ENCODE measurements around the gene MRPS7. TPM values are rescaled to one million over a fixed set of nuclear protein-coding genes. Genes with fewer than 3 reads are reported as not detected.

Gene MRPS7
- total and polyA plus RNA-seq, 10 of the 15 experiments (the other 5 are each of a cell fraction or from before 2014, with no cell fraction given): 88.4 to 217 (median 109) TPM

DNA sequence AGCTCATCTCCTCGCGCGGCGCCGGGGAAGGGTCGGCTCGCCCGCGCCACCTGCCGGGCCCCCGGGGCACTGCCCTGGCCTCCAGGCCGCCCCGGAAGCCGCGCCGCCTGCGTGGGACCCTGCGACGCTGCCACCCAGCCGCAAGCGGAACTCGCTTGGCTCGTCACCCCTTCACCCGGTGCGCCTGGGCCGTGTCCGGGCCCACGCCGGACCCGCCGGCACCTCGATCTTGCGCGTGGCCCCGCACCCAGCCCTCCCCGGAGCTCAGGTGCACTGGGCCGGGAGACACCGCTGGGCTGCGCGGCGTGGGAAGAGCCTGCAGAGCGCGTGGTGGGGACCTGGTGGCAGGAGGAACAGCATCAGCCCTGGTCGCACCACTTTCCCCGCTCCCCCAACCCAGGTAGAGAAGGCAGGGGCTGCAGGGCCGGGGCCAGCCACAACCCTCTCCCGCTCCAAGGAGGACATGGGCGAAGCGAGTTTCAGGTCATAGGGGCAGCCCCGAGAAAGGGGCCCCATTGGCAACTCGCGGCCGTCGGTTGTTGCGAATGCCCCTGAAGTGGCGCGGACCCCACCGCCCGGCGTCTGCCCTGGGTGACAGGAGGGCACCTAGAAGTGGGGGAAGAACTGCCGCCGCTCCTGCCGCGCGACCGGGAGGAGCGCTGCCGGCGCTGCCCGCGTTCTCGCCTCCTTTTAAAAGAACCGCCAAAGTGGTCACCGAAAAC is 9.7 kb downstream of the MRPS7 start (continued):
- TF ChIP-seq, protein P1, sequence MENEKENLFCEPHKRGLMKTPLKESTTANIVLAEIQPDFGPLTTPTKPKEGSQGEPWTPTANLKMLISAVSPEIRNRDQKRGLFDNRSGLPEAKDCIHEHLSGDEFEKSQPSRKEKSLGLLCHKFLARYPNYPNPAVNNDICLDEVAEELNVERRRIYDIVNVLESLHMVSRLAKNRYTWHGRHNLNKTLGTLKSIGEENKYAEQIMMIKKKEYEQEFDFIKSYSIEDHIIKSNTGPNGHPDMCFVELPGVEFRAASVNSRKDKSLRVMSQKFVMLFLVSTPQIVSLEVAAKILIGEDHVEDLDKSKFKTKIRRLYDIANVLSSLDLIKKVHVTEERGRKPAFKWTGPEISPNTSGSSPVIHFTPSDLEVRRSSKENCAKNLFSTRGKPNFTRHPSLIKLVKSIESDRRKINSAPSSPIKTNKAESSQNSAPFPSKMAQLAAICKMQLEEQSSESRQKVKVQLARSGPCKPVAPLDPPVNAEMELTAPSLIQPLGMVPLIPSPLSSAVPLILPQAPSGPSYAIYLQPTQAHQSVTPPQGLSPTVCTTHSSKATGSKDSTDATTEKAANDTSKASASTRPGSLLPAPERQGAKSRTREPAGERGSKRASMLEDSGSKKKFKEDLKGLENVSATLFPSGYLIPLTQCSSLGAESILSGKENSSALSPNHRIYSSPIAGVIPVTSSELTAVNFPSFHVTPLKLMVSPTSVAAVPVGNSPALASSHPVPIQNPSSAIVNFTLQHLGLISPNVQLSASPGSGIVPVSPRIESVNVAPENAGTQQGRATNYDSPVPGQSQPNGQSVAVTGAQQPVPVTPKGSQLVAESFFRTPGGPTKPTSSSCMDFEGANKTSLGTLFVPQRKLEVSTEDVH (IDR thresholded peaks at IDR 0.05; ENCODE audit: low read depth, partially characterized antibody): no peak
- TF ChIP-seq, protein P2, sequence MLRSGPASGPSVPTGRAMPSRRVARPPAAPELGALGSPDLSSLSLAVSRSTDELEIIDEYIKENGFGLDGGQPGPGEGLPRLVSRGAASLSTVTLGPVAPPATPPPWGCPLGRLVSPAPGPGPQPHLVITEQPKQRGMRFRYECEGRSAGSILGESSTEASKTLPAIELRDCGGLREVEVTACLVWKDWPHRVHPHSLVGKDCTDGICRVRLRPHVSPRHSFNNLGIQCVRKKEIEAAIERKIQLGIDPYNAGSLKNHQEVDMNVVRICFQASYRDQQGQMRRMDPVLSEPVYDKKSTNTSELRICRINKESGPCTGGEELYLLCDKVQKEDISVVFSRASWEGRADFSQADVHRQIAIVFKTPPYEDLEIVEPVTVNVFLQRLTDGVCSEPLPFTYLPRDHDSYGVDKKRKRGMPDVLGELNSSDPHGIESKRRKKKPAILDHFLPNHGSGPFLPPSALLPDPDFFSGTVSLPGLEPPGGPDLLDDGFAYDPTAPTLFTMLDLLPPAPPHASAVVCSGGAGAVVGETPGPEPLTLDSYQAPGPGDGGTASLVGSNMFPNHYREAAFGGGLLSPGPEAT (IDR thresholded peaks at IDR 0.05; ENCODE audit: low read depth): no peak
- no peak for TF ChIP-seq CEBPB (IDR thresholded peaks at IDR 0.05; ENCODE audit: borderline replicate concordance in 1 of 2, low read depth in 2 of 2, low read length in 2 of 2)
- TF ChIP-seq SRF (IDR thresholded peaks at IDR 0.05; ENCODE audit: low read depth in 2 of 2, low read length in 2 of 2): peak in 1 of 2 experiments; percentile 75; a peak in 2 of 4 replicates
- no peak for TF ChIP-seq ETV6 (conservative IDR thresholded peaks at IDR 0.05 in 1 of 2, IDR thresholded peaks at IDR 0.05 in 1 of 2; ENCODE audit: borderline replicate concordance in 1 of 2, low read depth in 1 of 2)
- peak; percentile 68 for TF ChIP-seq ZNF207 (IDR thresholded peaks at IDR 0.05; ENCODE audit: borderline replicate concordance)
- TF ChIP-seq, protein P3, sequence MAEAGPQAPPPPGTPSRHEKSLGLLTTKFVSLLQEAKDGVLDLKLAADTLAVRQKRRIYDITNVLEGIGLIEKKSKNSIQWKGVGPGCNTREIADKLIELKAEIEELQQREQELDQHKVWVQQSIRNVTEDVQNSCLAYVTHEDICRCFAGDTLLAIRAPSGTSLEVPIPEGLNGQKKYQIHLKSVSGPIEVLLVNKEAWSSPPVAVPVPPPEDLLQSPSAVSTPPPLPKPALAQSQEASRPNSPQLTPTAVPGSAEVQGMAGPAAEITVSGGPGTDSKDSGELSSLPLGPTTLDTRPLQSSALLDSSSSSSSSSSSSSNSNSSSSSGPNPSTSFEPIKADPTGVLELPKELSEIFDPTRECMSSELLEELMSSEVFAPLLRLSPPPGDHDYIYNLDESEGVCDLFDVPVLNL (IDR thresholded peaks at IDR 0.05; ENCODE audit: low read depth, low read length): peak; percentile 83
- TF ChIP-seq MEF2B (IDR thresholded peaks at IDR 0.05; ENCODE audit: partially characterized antibody, poor library complexity, severe bottlenecking): no peak
- TF ChIP-seq, protein P4, sequence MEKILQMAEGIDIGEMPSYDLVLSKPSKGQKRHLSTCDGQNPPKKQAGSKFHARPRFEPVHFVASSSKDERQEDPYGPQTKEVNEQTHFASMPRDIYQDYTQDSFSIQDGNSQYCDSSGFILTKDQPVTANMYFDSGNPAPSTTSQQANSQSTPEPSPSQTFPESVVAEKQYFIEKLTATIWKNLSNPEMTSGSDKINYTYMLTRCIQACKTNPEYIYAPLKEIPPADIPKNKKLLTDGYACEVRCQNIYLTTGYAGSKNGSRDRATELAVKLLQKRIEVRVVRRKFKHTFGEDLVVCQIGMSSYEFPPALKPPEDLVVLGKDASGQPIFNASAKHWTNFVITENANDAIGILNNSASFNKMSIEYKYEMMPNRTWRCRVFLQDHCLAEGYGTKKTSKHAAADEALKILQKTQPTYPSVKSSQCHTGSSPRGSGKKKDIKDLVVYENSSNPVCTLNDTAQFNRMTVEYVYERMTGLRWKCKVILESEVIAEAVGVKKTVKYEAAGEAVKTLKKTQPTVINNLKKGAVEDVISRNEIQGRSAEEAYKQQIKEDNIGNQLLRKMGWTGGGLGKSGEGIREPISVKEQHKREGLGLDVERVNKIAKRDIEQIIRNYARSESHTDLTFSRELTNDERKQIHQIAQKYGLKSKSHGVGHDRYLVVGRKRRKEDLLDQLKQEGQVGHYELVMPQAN (conservative IDR thresholded peaks at IDR 0.05): peak; percentile 94
- no peak for TF ChIP-seq NR2C2 (IDR thresholded peaks at IDR 0.05; ENCODE audit: borderline replicate concordance, control insufficient read depth, insufficient read length, low read depth)
- TF ChIP-seq, protein P5, sequence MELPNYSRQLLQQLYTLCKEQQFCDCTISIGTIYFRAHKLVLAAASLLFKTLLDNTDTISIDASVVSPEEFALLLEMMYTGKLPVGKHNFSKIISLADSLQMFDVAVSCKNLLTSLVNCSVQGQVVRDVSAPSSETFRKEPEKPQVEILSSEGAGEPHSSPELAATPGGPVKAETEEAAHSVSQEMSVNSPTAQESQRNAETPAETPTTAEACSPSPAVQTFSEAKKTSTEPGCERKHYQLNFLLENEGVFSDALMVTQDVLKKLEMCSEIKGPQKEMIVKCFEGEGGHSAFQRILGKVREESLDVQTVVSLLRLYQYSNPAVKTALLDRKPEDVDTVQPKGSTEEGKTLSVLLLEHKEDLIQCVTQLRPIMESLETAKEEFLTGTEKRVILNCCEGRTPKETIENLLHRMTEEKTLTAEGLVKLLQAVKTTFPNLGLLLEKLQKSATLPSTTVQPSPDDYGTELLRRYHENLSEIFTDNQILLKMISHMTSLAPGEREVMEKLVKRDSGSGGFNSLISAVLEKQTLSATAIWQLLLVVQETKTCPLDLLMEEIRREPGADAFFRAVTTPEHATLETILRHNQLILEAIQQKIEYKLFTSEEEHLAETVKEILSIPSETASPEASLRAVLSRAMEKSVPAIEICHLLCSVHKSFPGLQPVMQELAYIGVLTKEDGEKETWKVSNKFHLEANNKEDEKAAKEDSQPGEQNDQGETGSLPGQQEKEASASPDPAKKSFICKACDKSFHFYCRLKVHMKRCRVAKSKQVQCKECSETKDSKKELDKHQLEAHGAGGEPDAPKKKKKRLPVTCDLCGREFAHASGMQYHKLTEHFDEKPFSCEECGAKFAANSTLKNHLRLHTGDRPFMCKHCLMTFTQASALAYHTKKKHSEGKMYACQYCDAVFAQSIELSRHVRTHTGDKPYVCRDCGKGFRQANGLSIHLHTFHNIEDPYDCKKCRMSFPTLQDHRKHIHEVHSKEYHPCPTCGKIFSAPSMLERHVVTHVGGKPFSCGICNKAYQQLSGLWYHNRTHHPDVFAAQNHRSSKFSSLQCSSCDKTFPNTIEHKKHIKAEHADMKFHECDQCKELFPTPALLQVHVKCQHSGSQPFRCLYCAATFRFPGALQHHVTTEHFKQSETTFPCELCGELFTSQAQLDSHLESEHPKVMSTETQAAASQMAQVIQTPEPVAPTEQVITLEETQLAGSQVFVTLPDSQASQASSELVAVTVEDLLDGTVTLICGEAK (IDR thresholded peaks at IDR 0.05; ENCODE audit: borderline replicate concordance): no peak
- no peak for TF ChIP-seq EED (IDR thresholded peaks at IDR 0.05; ENCODE audit: low read depth)
- TF ChIP-seq, protein P6, sequence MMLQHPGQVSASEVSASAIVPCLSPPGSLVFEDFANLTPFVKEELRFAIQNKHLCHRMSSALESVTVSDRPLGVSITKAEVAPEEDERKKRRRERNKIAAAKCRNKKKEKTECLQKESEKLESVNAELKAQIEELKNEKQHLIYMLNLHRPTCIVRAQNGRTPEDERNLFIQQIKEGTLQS (IDR thresholded peaks at IDR 0.05; ENCODE audit: borderline replicate concordance, extremely low read depth, low read depth, low read length): peak; percentile 76
- TF ChIP-seq RFX5 (IDR thresholded peaks at IDR 0.05; ENCODE audit: low read depth, low read length): no peak
- TF ChIP-seq MTA2 (IDR thresholded peaks at IDR 0.05; ENCODE audit: low read depth): no peak
